ENCODE data around the gene NFIX. TPM values are rescaled to one million over a fixed set of nuclear protein-coding genes. Genes with fewer than 3 reads are reported as not detected.

The NFIX gene
- total and polyA plus RNA-seq, 2 of the 13 experiments (the other 11 are each of a cell fraction or from before 2014, with no cell fraction given) = 3.4 to 5.4 TPM

DNA sequence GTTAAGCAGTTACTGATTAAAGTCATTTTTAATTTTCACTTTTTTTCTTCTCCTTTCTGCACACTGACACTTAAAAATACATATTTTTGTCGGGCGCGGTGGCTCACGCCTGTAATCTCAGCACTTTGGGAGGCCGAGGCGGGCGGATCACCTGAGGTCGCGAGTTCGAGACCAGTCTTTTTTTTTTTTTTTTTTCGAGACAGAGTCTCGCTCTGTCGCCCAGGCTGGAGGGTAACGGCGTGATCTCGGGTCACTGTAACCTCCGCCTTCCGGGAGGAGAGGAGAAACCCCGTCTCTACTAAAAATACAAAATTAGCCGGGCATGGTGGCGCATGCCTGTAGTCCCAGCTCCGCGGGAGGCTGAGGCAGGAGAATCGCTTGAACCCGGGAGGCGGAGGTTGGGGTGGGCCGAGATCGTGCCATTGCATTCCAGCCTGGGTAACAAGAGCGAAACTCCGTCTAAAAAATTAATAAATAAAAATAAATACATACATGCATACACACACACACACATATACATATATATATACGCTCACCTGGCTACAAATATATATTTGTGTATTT lies 37.8 kb upstream of the NFIX start (continued):
- TF ChIP-seq, protein P1, sequence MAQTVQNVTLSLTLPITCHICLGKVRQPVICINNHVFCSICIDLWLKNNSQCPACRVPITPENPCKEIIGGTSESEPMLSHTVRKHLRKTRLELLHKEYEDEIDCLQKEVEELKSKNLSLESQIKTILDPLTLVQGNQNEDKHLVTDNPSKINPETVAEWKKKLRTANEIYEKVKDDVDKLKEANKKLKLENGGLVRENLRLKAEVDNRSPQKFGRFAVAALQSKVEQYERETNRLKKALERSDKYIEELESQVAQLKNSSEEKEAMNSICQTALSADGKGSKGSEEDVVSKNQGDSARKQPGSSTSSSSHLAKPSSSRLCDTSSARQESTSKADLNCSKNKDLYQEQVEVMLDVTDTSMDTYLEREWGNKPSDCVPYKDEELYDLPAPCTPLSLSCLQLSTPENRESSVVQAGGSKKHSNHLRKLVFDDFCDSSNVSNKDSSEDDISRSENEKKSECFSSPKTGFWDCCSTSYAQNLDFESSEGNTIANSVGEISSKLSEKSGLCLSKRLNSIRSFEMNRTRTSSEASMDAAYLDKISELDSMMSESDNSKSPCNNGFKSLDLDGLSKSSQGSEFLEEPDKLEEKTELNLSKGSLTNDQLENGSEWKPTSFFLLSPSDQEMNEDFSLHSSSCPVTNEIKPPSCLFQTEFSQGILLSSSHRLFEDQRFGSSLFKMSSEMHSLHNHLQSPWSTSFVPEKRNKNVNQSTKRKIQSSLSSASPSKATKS (CRISPR knock-in tag; IDR thresholded peaks at IDR 0.05) = peak; percentile 50; the same call in 1 of the 2 replicates
- TF ChIP-seq ZNF234 (CRISPR knock-in tag; conservative IDR thresholded peaks at IDR 0.05) (peak; percentile 22; the same call in 1 of the 2 replicates), ZNF460 (CRISPR knock-in tag; IDR thresholded peaks at IDR 0.05; ENCODE audit: borderline replicate concordance) (peak; percentile 93), MED8 (CRISPR knock-in tag; IDR thresholded peaks at IDR 0.05; ENCODE audit: insufficient replicate concordance) (peak; percentile 11), ZNF335 (CRISPR knock-in tag; IDR thresholded peaks at IDR 0.05) (peak; percentile 96), ZMYM3 (CRISPR knock-in tag; IDR thresholded peaks at IDR 0.05) (peak; percentile 78)
- TF ChIP-seq, protein P2, sequence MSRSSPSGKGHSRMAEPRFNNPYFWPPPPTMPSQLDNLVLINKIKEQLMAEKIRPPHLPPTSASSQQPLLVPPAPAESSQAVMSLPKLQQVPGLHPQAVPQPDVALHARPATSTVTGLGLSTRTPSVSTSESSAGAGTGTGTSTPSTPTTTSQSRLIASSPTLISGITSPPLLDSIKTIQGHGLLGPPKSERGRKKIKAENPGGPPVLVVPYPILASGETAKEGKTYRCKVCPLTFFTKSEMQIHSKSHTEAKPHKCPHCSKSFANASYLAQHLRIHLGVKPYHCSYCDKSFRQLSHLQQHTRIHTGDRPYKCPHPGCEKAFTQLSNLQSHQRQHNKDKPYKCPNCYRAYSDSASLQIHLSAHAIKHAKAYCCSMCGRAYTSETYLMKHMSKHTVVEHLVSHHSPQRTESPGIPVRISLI (CRISPR knock-in tag; IDR thresholded peaks at IDR 0.05; ENCODE audit: borderline replicate concordance) = peak; percentile 71; the same call in 1 of the 2 replicates

DNA sequence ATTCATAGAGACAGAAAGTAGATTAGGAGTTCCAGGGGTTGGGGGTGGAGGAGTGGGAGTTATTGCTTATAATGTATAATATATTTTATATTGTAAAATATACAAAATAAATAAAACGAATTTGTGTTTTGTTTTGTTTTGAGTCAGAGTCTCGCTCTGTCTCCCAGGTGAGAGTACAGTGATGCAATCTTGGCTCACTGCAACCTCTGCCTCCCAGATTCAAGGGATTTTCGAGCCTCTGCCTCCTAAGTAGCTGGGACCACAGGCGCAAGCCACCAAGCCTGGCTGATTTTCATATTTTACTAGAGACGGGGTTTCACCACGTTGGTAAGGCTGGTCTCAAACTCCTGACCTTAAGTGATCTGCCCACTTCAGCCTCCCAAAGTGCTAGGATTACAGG lies 35.8 kb upstream of the NFIX start:
- intact Hi-C loops (cut with micrococcal nuclease; ENCODE audit: unreplicated experiment) = no loop called here
- CTCF ChIA-PET (ENCODE audit: low intra/inter-chr PET ratio, low total read pairs) = no interaction called here
- no peaks in the 10 kb centered on the region for H4K20me1 ChIP-seq (ENCODE audit: insufficient read depth, low read length)
- no peak overlapping the region for H3K27ac ChIP-seq (ENCODE audit: extremely low read length, insufficient read depth, low read length)
- in situ Hi-C loops (cut with HindIII; ENCODE audit: extremely low pct_ligation_motif_present, low pct_unique_long_range_greater_than_20kb) = no loop called here
- BruUV-seq (replicated peaks) = no TSS peak
- peaks cover 19% of the 10 kb centered on the region for H3K4me1 ChIP-seq (ENCODE audit: insufficient read depth, low read length)
- 0 out of 5 replicates have a peak, but pooled peaks cover 0 to 3% of the 10 kb centered on the region in 2 experiments for H3K27me3 ChIP-seq (ENCODE audit: control insufficient read depth in 1 of 2, insufficient read depth in 2 of 2, low read length in 2 of 2)
- peaks cover 0 to 1% of the 10 kb centered on the region in 2 experiments; a peak in 1 of 5 replicates for H3K36me3 ChIP-seq (replicated peaks in 1 of 2; ENCODE audit: control insufficient read depth in 1 of 2, insufficient read depth in 2 of 2, low read length in 2 of 2)
- no peak overlapping the region for H3K4me3 ChIP-seq (replicated peaks in 1 of 3; ENCODE audit: insufficient read depth in 1 of 3, low read depth in 2 of 3, low read length in 3 of 3)
- H3K79me2 ChIP-seq (ENCODE audit: insufficient read depth, low read length) = peaks cover 24% of the 10 kb centered on the region
- FAIRE-seq (no peak), DNase-seq (ENCODE audit: low spot score) (no peak), ATAC-seq (no peak)
- H3K9me3 ChIP-seq (ENCODE audit: low read length) = no peaks in the 10 kb centered on the region
- POLR2A ChIA-PET = no interaction called here
- no peak overlapping the region for H2AFZ ChIP-seq (ENCODE audit: low read length)
- H3K9ac ChIP-seq (ENCODE audit: insufficient read depth, low read depth, low read length) = no peak overlapping the region
- peak overlapping the region; percentile 12; the same call in 1 of the 2 replicates for H3K4me2 ChIP-seq (ENCODE audit: low read depth, low read length)
- 23% methylated on average over 6 of the region's 6 CpGs for WGBS (ENCODE audit: low lambda C conversion rate)
- TF ChIP-seq ZNF460 (CRISPR knock-in tag; IDR thresholded peaks at IDR 0.05; ENCODE audit: borderline replicate concordance) (peak; percentile 50), NCOA2 (CRISPR knock-in tag; IDR thresholded peaks at IDR 0.05) (no peak), PAF1 (CRISPR knock-in tag; IDR thresholded peaks at IDR 0.05) (no peak)
- TF ChIP-seq, protein P3, sequence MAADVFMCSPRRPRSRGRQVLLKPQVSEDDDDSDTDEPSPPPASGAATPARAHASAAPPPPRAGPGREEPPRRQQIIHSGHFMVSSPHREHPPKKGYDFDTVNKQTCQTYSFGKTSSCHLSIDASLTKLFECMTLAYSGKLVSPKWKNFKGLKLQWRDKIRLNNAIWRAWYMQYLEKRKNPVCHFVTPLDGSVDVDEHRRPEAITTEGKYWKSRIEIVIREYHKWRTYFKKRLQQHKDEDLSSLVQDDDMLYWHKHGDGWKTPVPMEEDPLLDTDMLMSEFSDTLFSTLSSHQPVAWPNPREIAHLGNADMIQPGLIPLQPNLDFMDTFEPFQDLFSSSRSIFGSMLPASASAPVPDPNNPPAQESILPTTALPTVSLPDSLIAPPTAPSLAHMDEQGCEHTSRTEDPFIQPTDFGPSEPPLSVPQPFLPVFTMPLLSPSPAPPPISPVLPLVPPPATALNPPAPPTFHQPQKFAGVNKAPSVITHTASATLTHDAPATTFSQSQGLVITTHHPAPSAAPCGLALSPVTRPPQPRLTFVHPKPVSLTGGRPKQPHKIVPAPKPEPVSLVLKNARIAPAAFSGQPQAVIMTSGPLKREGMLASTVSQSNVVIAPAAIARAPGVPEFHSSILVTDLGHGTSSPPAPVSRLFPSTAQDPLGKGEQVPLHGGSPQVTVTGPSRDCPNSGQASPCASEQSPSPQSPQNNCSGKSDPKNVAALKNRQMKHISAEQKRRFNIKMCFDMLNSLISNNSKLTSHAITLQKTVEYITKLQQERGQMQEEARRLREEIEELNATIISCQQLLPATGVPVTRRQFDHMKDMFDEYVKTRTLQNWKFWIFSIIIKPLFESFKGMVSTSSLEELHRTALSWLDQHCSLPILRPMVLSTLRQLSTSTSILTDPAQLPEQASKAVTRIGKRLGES (CRISPR knock-in tag; IDR thresholded peaks at IDR 0.05; ENCODE audit: borderline replicate concordance) = no peak
- TF ChIP-seq, protein P4, sequence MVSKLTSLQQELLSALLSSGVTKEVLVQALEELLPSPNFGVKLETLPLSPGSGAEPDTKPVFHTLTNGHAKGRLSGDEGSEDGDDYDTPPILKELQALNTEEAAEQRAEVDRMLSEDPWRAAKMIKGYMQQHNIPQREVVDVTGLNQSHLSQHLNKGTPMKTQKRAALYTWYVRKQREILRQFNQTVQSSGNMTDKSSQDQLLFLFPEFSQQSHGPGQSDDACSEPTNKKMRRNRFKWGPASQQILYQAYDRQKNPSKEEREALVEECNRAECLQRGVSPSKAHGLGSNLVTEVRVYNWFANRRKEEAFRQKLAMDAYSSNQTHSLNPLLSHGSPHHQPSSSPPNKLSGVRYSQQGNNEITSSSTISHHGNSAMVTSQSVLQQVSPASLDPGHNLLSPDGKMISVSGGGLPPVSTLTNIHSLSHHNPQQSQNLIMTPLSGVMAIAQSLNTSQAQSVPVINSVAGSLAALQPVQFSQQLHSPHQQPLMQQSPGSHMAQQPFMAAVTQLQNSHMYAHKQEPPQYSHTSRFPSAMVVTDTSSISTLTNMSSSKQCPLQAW (CRISPR knock-in tag; IDR thresholded peaks at IDR 0.05) = no peak
- TF ChIP-seq, protein P5, sequence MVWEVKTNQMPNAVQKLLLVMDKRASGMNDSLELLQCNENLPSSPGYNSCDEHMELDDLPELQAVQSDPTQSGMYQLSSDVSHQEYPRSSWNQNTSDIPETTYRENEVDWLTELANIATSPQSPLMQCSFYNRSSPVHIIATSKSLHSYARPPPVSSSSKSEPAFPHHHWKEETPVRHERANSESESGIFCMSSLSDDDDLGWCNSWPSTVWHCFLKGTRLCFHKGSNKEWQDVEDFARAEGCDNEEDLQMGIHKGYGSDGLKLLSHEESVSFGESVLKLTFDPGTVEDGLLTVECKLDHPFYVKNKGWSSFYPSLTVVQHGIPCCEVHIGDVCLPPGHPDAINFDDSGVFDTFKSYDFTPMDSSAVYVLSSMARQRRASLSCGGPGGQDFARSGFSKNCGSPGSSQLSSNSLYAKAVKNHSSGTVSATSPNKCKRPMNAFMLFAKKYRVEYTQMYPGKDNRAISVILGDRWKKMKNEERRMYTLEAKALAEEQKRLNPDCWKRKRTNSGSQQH (CRISPR knock-in tag; IDR thresholded peaks at IDR 0.05; ENCODE audit: low read depth) = no peak
